Gastroesophageal sphincter (tissue), 3 donors: ENCODE results near the gene CLECL1.

Source experiments
- CTCF ChIP-seq, 4 experiments: fragments of 200-600 bp in 2 of 4; fragments of 450-650 bp in 2 of 4; sonication (generic) in 1 of 4; IDR thresholded peaks; one replicate each; pipeline ENCODE4 v1.5.1; 2017 to 2019; ENCODE audit warnings: antibody characterized with exemption in 4 of 4, mild to moderate bottlenecking in 2 of 4, moderate library complexity in 2 of 4
- POLR2A ChIP-seq, 2 donors: fragments of 450-650 bp; IDR thresholded peaks; one replicate each; pipeline ENCODE4 v1.6.1; 2017; ENCODE audit warnings: antibody characterized with exemption in 2 of 2, mild to moderate bottlenecking in 2 of 2, moderate library complexity in 1 of 2
- POLR2AphosphoS5 ChIP-seq: sonication (generic); formaldehyde crosslinking; IDR thresholded peaks from one replicate; pipeline ENCODE4 v1.6.1; 2017; ENCODE audit warnings: antibody characterized with exemption

GRCh38 chr12:9692909-9693308 is 40.0 kb downstream of the CLECL1 start:
- TF ChIP-seq CTCF (IDR thresholded peaks at IDR 0.05) (no peak), POLR2AphosphoS5 (no peak), POLR2A (IDR thresholded peaks at IDR 0.05) (no peak)
